A549 (cell line): ENCODE results near the gene MYO1E. TPM values are rescaled to one million over a fixed set of nuclear protein-coding genes. Genes with fewer than 3 reads are reported as not detected.

Source experiments
- ATAC-seq, 2 experiments: fragments of 200-7000 bp in 1 of 2; fragments of >200 bp in 1 of 2; cut with Nextera tagmentation in 1 of 2; cut with Tn5 transposase in 1 of 2; 3 replicates each; pipeline versions ENCODE4 v1.8.0 to v1.9.1; 2018 to 2020; ENCODE audit warnings: mild to moderate bottlenecking in 1 of 2, moderate library complexity in 1 of 2
- CTCF ChIA-PET: fragments of 300-600 bp; sonication (Branson Sonifier 250); formaldehyde crosslinking; extraction: SDS; loops from one replicate; lab custom pipeline; 2021; ENCODE audit warnings: antibody characterized with exemption, inconsistent platforms; lab: Yijun Ruan, JAX
- POLR2A ChIA-PET: fragments of 350-600 bp; formaldehyde crosslinking; extraction: SDS; loops from one replicate; lab custom pipeline; 2021; ENCODE audit warnings: antibody characterized with exemption, inconsistent platforms; lab: Yijun Ruan, JAX
- DNase-seq, 2 experiments: peaks; one replicate each; pipeline versions ENCODE4 v3.0.0 to v3.0.0-alpha.2; 2011 to 2016; ENCODE audit warnings: low read depth in 1 of 2, low spot score in 1 of 2
- FAIRE-seq: peaks from 2 replicates; lab custom pipeline; 2011; peaks lifted over from hg19 to GRCh38; lab: Jason Lieb, UNC
- H3K27ac ChIP-seq, 2 experiments: fragments of >200 bp; sonication (Bioruptor Twin); formaldehyde crosslinking; 3 replicates each; pipeline ENCODE4 v1.5.1; 2016 to 2017
- H3K4me1 ChIP-seq: fragments of >200 bp; sonication (Bioruptor Twin); formaldehyde crosslinking; 3 replicates; pipeline ENCODE4 v1.6.1; 2016
- H3K4me2 ChIP-seq: fragments of >200 bp; sonication (Bioruptor Twin); formaldehyde crosslinking; 3 replicates; pipeline ENCODE4 v1.6.1; 2016
- H3K4me3 ChIP-seq: fragments of >200 bp; sonication (Bioruptor Twin); formaldehyde crosslinking; 3 replicates; pipeline ENCODE4 v1.5.1; 2016
- H3K9me3 ChIP-seq: fragments of >200 bp; sonication (Bioruptor Twin); formaldehyde crosslinking; 3 replicates; pipeline ENCODE4 v1.6.1; 2016
- BCL3 ChIP-seq: fragments of >200 bp; sonication (Bioruptor Twin); formaldehyde crosslinking; IDR thresholded peaks from 3 replicates; pipeline ENCODE4 v1.6.1; 2016
- BHLHE40 ChIP-seq: IDR thresholded peaks from 2 replicates; pipeline ENCODE4 v1.6.1; 2012; ENCODE audit warnings: low read depth, low read length, inconsistent platforms
- CBX2 ChIP-seq: fragments of 200-600 bp; sonication (generic); IDR thresholded peaks from 2 replicates; pipeline ENCODE4 v1.6.1; 2016; ENCODE audit warnings: low read depth, mild to moderate bottlenecking, borderline replicate concordance
- CBX8 ChIP-seq: fragments of 200-600 bp; sonication (generic); IDR thresholded peaks from 2 replicates; pipeline ENCODE4 v1.6.1; 2016
- CEBPB ChIP-seq, 2 experiments: fragments of >200 bp in 1 of 2; sonication (Bioruptor Twin) in 1 of 2; formaldehyde crosslinking in 1 of 2; IDR thresholded peaks; 2 replicates each; pipeline ENCODE4 v1.6.1; 2012 to 2016
- CHD2 ChIP-seq: fragments of 150-350 bp; IDR thresholded peaks from 2 replicates; pipeline ENCODE4 v1.6.1; 2014; ENCODE audit warnings: low read length; ENCODE audit not compliant: partially characterized antibody
- EHF ChIP-seq: fragments of 250-450 bp; sonication (Bioruptor Pico); IDR thresholded peaks from 2 replicates; pipeline ENCODE4 v1.5.0; 2020; ENCODE audit warnings: mild to moderate bottlenecking
- ESRRA ChIP-seq: fragments of 150-350 bp; IDR thresholded peaks from 2 replicates; pipeline ENCODE4 v1.6.1; 2014; ENCODE audit warnings: mild to moderate bottlenecking, low read length, borderline replicate concordance
- FOSL2 ChIP-seq, 2 experiments: fragments of 450-650 bp in 1 of 2; fragments of >200 bp in 1 of 2; sonication (Bioruptor Twin) in 1 of 2; formaldehyde crosslinking; IDR thresholded peaks; 2 replicates each; pipeline versions ENCODE4 v1.5.0 to v1.6.1; 2016 to 2020; ENCODE audit warnings: mild to moderate bottlenecking in 1 of 2, moderate library complexity in 1 of 2
- GATA3 ChIP-seq: IDR thresholded peaks from 2 replicates; pipeline ENCODE4 v1.6.1; 2012; ENCODE audit warnings: borderline replicate concordance
- HOXB13 ChIP-seq: fragments of 250-450 bp; sonication (Bioruptor Pico); IDR thresholded peaks from 2 replicates; pipeline ENCODE4 v1.5.0; 2020; ENCODE audit warnings: low read depth, mild to moderate bottlenecking, moderate library complexity
- KDM1A ChIP-seq: fragments of 200-600 bp; sonication (generic); IDR thresholded peaks from 2 replicates; pipeline ENCODE4 v1.6.1; 2016; ENCODE audit warnings: low read depth, mild to moderate bottlenecking
- KDM5A ChIP-seq: fragments of 200-600 bp; sonication (generic); IDR thresholded peaks from 2 replicates; pipeline ENCODE4 v1.6.1; 2016; ENCODE audit warnings: antibody characterized with exemption, mild to moderate bottlenecking
- MAFK ChIP-seq: fragments of 450-650 bp; IDR thresholded peaks from 2 replicates; pipeline ENCODE4 v1.6.1; 2014; ENCODE audit not compliant: partially characterized antibody
- MAZ ChIP-seq: fragments of 150-350 bp; IDR thresholded peaks from 2 replicates; pipeline ENCODE4 v1.6.1; 2014; ENCODE audit warnings: antibody characterized with exemption, low read depth, low read length, borderline replicate concordance
- NR3C1 ChIP-seq: fragments of >200 bp; sonication (Bioruptor Twin); formaldehyde crosslinking; IDR thresholded peaks from 3 replicates; pipeline ENCODE4 v1.6.1; 2017
- PBX3 ChIP-seq: IDR thresholded peaks from 2 replicates; pipeline ENCODE4 v1.6.1; 2012
- POLR2A ChIP-seq: IDR thresholded peaks from 2 replicates; pipeline ENCODE4 v1.6.1; 2012; ENCODE audit warnings: mild to moderate bottlenecking, low read length
- POLR2AphosphoS2 ChIP-seq: conservative IDR thresholded peaks from 2 replicates; pipeline ENCODE4 v1.6.1; 2012; ENCODE audit warnings: low read length, improper control_type of control experiment, inconsistent platforms
- RAD21 ChIP-seq, 2 experiments: fragments of >200 bp in 1 of 2; sonication (Bioruptor Twin) in 1 of 2; formaldehyde crosslinking in 1 of 2; IDR thresholded peaks in 1 of 2; conservative IDR thresholded peaks in 1 of 2; 2 replicates in 1 of 2; 3 replicates in 1 of 2; pipeline ENCODE4 v1.6.1; 2012 to 2018; ENCODE audit warnings: inconsistent platforms in 1 of 2
- RARB ChIP-seq: fragments of 250-450 bp; sonication (Bioruptor Pico); IDR thresholded peaks from 2 replicates; pipeline ENCODE4 v1.8.0; 2021; ENCODE audit warnings: mild to moderate bottlenecking, moderate library complexity
- SREBF2 ChIP-seq: fragments of 450-650 bp; IDR thresholded peaks from 2 replicates; pipeline ENCODE4 v1.6.1; 2014; ENCODE audit warnings: mild to moderate bottlenecking, moderate library complexity
- TFCP2L1 ChIP-seq: fragments of 250-450 bp; sonication (Bioruptor Pico); IDR thresholded peaks from 2 replicates; pipeline ENCODE4 v1.5.0; 2021; ENCODE audit warnings: mild to moderate bottlenecking
- ZC3H11A ChIP-seq: fragments of 450-650 bp; IDR thresholded peaks from 2 replicates; pipeline ENCODE4 v1.6.1; 2014; ENCODE audit warnings: antibody characterized with exemption, mild to moderate bottlenecking
- WGBS: methylation state at CpG from one replicate; pipeline ENCODE4 v1.1.6; 2017; ENCODE audit errors: missing lambda C conversion rate; 5-methylcytosine and 5-hydroxymethylcytosine counted together
- polyA plus RNA-seq, 4 experiments: library from polyadenylated mRNA; depleted of rRNA in 3 of 4; stranded (reverse); fragments of >200 nt; fragmentation: RNase III in 1 of 4; extraction: RNeasy Plus Mini Kit Qiagen cat#74134 plus additional on column Dnase treatment in 1 of 4; gene quantifications; 2 replicates in 3 of 4; 3 replicates in 1 of 4; pipeline ENCODE4 v1.2.3, GENCODE V29; 2011 to 2017

MYO1E gene
- polyA plus RNA-seq, 2 of the 4 experiments (the other 2 are of a cell fraction), result 202 to 497 TPM

GRCh38 chr15:59416816-59417215 is 44.1 kb upstream of the MYO1E start:
- FAIRE-seq (no peak), ATAC-seq (no peak), DNase-seq (no peak)
- H3K4me2 ChIP-seq, result no peak overlapping the region
- no peaks in the 10 kb centered on the region for H3K9me3 ChIP-seq
- ChIA-PET CTCF (interaction anchor here (0.7 to 3.0 kb wide), 3 partner anchors 21 to 242 kb away, joined by 4 to 13 read pairs (median 5); partner anchors contain the start of gene FAM81A), POLR2A (no interaction called here)
- H3K4me3 ChIP-seq, result no peak overlapping the region
- TF ChIP-seq FOSL2 (IDR thresholded peaks at IDR 0.05) (no peak), FOSL2 (CRISPR knock-in tag; IDR thresholded peaks at IDR 0.05) (no peak), POLR2A (no peak), CBX2 (no peak), CEBPB (IDR thresholded peaks at IDR 0.05) (no peak), TFCP2L1 (CRISPR knock-in tag) (no peak), PBX3 (no peak), MAZ (no peak), ESRRA (no peak), SREBF2 (no peak), RARB (CRISPR knock-in tag) (no peak), KDM5A (no peak), BCL3 (no peak)
- WGBS, result 68% methylated on average over 4 of the region's 4 CpGs
- peaks cover 13% of the 10 kb centered on the region for H3K4me1 ChIP-seq
- no peak overlapping the region for H3K27ac ChIP-seq

GRCh38 chr15:59413577-59413976 is 40.9 kb upstream of the MYO1E start:
- TF ChIP-seq GATA3 (no peak), ZC3H11A (no peak), EHF (CRISPR knock-in tag) (no peak), CBX2 (no peak), POLR2AphosphoS2 (no peak), CEBPB (IDR thresholded peaks at IDR 0.05) (no peak), CBX8 (no peak), PBX3 (no peak), CHD2 (no peak), KDM1A (no peak), POLR2A (no peak), RAD21 (conservative IDR thresholded peaks at IDR 0.05 in 1 of 2, IDR thresholded peaks at IDR 0.05 in 1 of 2) (no peak), HOXB13 (CRISPR knock-in tag) (no peak), BHLHE40 (no peak), FOSL2 (IDR thresholded peaks at IDR 0.05) (no peak), FOSL2 (CRISPR knock-in tag; IDR thresholded peaks at IDR 0.05) (no peak), NR3C1 (no peak), MAFK (no peak)
- H3K4me2 ChIP-seq, result no peak overlapping the region
- ChIA-PET POLR2A (no interaction called here), CTCF (interaction anchor here (0.7 to 2.7 kb wide), 17 partner anchors 14 to 434 kb away, joined by 3 to 15 read pairs (median 4); partner anchors contain the start of gene FAM81A)
- DNase-seq, result no peak
- H3K27ac ChIP-seq, result peak overlapping the region in 1 of 2 experiments; percentile 84; a peak in 3 of 6 replicates
- peaks cover 44% of the 10 kb centered on the region for H3K4me1 ChIP-seq
- WGBS, result 88% methylated on average over 2 of the region's 2 CpGs
- FAIRE-seq, result no peak
- no peaks in the 10 kb centered on the region for H3K9me3 ChIP-seq
- H3K4me3 ChIP-seq, result no peak overlapping the region
- no peak for ATAC-seq
